Heart left ventricle (tissue), 13 donors: Measurements from ENCODE around the gene TMED8.

Source experiments
- CTCF ChIP-seq, 12 donors: fragments of 200-600 bp; sonication (generic) in 4 of 12; IDR thresholded peaks; one replicate each; pipeline versions ENCODE4 v1.5.0 to v1.8.0; 2018 to 2022; ENCODE audit warnings: antibody characterized with exemption in 12 of 12, mild to moderate bottlenecking in 5 of 12
- POLR2A ChIP-seq, 2 donors: fragments of 450-650 bp; IDR thresholded peaks; one replicate each; pipeline ENCODE4 v1.6.1; 2017; ENCODE audit warnings: antibody characterized with exemption in 2 of 2, mild to moderate bottlenecking in 2 of 2, moderate library complexity in 2 of 2
- donor health status: ischemic (EF 13 %, LVEDD 7.1; RV severe dilation, severe dysfunction).
- donor health status: DM: no; HTN: yes; CAD: no.
- donor health status: DM: no; HTN: no; CAD: no.
- donor health status: ischemic (EF 25% LVEDD 6.9; RV normal size, moderate dysfunction).
- donor health status: ischemic (EF 25% LVEDD 5.7; RV mildly dilated, moderate dysfunction).
- donor health status: ischemic (EF 35%, LVEDD 5.7; RV mildly dilated, moderate dysfunction).
- donor health status: nonischemic (EF 11% LVEDD 7.7; RV severe dilation, severe dysfunction).
- donor health status: DM: yes; HTN: yes; CAD: no.
- donor health status: PGD.
- donor health status: ischemic (EF 29% LVEDD 5.4; RV normal size, mild dysfunction).
- donor health status: nonischemic (EF 23%, LVEDD 6.1; RV moderate dilation, normal function).

- TF ChIP-seq CTCF (IDR thresholded peaks at IDR 0.05) = no peak
- TF ChIP-seq POLR2A (IDR thresholded peaks at IDR 0.05) = no peak
Measured at GRCh38 chr14:77359626-77360025, 17.3 kb downstream of the TMED8 start.
